ENCODE data around the gene MCM9.

MCM9 gene

GRCh38 chr6:118776607-118777549, 158.1 kb downstream of the MCM9 start (continued):
- TF ChIP-seq ZNF639 (tag by site-specific recombination; IDR thresholded peaks at IDR 0.05) = no peak
- TF ChIP-seq ZFHX2 (tag by site-specific recombination; conservative IDR thresholded peaks at IDR 0.05) = peak; percentile 50
- TF ChIP-seq ZNF10 (tag by site-specific recombination; IDR thresholded peaks at IDR 0.05) = no peak
- peak; percentile 64 for TF ChIP-seq ZNF654 (tag by site-specific recombination; IDR thresholded peaks at IDR 0.05; ENCODE audit: low read depth)
- TF ChIP-seq SETDB1 (IDR thresholded peaks at IDR 0.05; ENCODE audit: insufficient read length, low read length) = no peak
- peak; percentile 88 for TF ChIP-seq PRDM1 (tag by site-specific recombination; IDR thresholded peaks at IDR 0.05)
- TF ChIP-seq TRIM28 (IDR thresholded peaks at IDR 0.05; ENCODE audit: borderline replicate concordance, low read length) = no peak
- no peak for TF ChIP-seq REPIN1 (tag by site-specific recombination; IDR thresholded peaks at IDR 0.05; ENCODE audit: low read depth)
- TF ChIP-seq ZBTB17 (tag by site-specific recombination; IDR thresholded peaks at IDR 0.05) = peak; percentile 33; the same call in 1 of the 2 replicates
- TF ChIP-seq ZNF660 (tag by site-specific recombination; IDR thresholded peaks at IDR 0.05) = 0 out of 2 replicates have a peak, but pooled peaks have one; percentile 56
- no peak for TF ChIP-seq ZNF19 (tag by site-specific recombination; IDR thresholded peaks at IDR 0.05; ENCODE audit: low read depth)

GRCh38 chr6:118775381-118775780, 159.6 kb downstream of the MCM9 start:
- Histone ChIP-seq H3K27ac (ENCODE audit: extremely low read depth, low read depth, low read length) (no peak overlapping the region), H3K4me1 (ENCODE audit: control insufficient read depth, insufficient read depth, low read length) (peaks cover 3% of the 10 kb centered on the region; the same call in 1 of the 2 replicates), H3K36me3 (ENCODE audit: control insufficient read depth in 2 of 2, insufficient read depth in 1 of 2, low read length in 2 of 2) (no peaks in the 10 kb centered on the region), H3K9me3 (ENCODE audit: control insufficient read depth, insufficient read depth, low read depth, low read length) (no peaks in the 10 kb centered on the region), H3K4me3 (ENCODE audit: low read depth, low read length) (no peak overlapping the region)
- POLR2A ChIA-PET = no interaction called here
- TF ChIP-seq ZNF510 (tag by site-specific recombination; IDR thresholded peaks at IDR 0.05; ENCODE audit: insufficient replicate concordance) (no peak), SP3 (tag by site-specific recombination; IDR thresholded peaks at IDR 0.05) (no peak), ZNF223 (tag by site-specific recombination; IDR thresholded peaks at IDR 0.05) (no peak), PRDM6 (tag by site-specific recombination; IDR thresholded peaks at IDR 0.05) (no peak), INSM2 (tag by site-specific recombination; IDR thresholded peaks at IDR 0.05) (no peak), ZBTB21 (tag by site-specific recombination; IDR thresholded peaks at IDR 0.05) (no peak), ZNF26 (tag by site-specific recombination; IDR thresholded peaks at IDR 0.05) (no peak), ZNF394 (tag by site-specific recombination; IDR thresholded peaks at IDR 0.05; ENCODE audit: borderline replicate concordance) (no peak), ZNF645 (tag by site-specific recombination; IDR thresholded peaks at IDR 0.05) (no peak), ZFP41 (tag by site-specific recombination; IDR thresholded peaks at IDR 0.05; ENCODE audit: borderline replicate concordance) (no peak), ZNF560 (tag by site-specific recombination; IDR thresholded peaks at IDR 0.05; ENCODE audit: borderline replicate concordance) (no peak)
- CTCF ChIA-PET = interaction anchor here (0.6 to 1.4 kb wide), 6 partner anchors 9 to 210 kb away, joined by 3 to 5 read pairs (median 3); no protein-coding TSS in a partner anchor
